Measurements from ENCODE around the gene RPL3. TPM values are rescaled to one million over a fixed set of nuclear protein-coding genes. Genes with fewer than 3 reads are reported as not detected.
"Not testable (repeated sequence)": the region's sequence is repeated elsewhere in the genome, so short reads cannot be mapped to it uniquely, and the experiment has no call there.

Gene RPL3
- total RNA-seq, 2 experiments from 2014 or later, result 3,952 to 3,974 TPM

- ChIA-PET POLR2A (no interaction called here), CTCF (no interaction called here)
- H3K27me3 ChIP-seq (ENCODE audit: control insufficient read depth in 1 of 2, insufficient read depth in 2 of 2, low read length in 2 of 2), result no peaks in the 10 kb centered on the region
- Mint-ChIP-seq H3K36me3 (ENCODE audit: low read depth) (no peaks in the 10 kb centered on the region), H3K4me3 (no peak overlapping the region), H3K27ac (no peak overlapping the region), H3K4me1 (ENCODE audit: low read depth) (peaks cover 7% of the 10 kb centered on the region), H3K9me3 (no peaks in the 10 kb centered on the region), H3K27me3 (no peaks in the 10 kb centered on the region)
- intact Hi-C loops (cut with DNase I, micrococcal nuclease), result no loop called here
- ATAC-seq (ENCODE audit: poor library complexity) (no peak), DNase-seq (no peak)
- TF ChIP-seq, protein P1, sequence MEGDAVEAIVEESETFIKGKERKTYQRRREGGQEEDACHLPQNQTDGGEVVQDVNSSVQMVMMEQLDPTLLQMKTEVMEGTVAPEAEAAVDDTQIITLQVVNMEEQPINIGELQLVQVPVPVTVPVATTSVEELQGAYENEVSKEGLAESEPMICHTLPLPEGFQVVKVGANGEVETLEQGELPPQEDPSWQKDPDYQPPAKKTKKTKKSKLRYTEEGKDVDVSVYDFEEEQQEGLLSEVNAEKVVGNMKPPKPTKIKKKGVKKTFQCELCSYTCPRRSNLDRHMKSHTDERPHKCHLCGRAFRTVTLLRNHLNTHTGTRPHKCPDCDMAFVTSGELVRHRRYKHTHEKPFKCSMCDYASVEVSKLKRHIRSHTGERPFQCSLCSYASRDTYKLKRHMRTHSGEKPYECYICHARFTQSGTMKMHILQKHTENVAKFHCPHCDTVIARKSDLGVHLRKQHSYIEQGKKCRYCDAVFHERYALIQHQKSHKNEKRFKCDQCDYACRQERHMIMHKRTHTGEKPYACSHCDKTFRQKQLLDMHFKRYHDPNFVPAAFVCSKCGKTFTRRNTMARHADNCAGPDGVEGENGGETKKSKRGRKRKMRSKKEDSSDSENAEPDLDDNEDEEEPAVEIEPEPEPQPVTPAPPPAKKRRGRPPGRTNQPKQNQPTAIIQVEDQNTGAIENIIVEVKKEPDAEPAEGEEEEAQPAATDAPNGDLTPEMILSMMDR (IDR thresholded peaks at IDR 0.05), result no peak
- no peaks in the 10 kb centered on the region for H3K4me1 ChIP-seq (ENCODE audit: insufficient read depth, low read length)
- no peaks in the 10 kb centered on the region for H3K36me3 ChIP-seq (ENCODE audit: insufficient read depth, low read length)
- H3K9me3 ChIP-seq (ENCODE audit: control insufficient read depth in 1 of 2, insufficient read depth in 1 of 2, low read length in 2 of 2), result no peaks in the 10 kb centered on the region
- no peak overlapping the region for H3K27ac ChIP-seq (ENCODE audit: low read depth in 1 of 2, low read length in 2 of 2)
- H3K4me3 ChIP-seq (ENCODE audit: low read length), result no peak overlapping the region
Observed at GRCh38 chr22:39336411-39336810, 17.0 kb upstream of the RPL3 start.

- no peak for ATAC-seq (ENCODE audit: poor library complexity)
- no peaks in the 10 kb centered on the region for H3K36me3 ChIP-seq (ENCODE audit: insufficient read depth, low read length)
- no peak for DNase-seq
- Mint-ChIP-seq H3K36me3 (ENCODE audit: low read depth) (no peaks in the 10 kb centered on the region), H3K27me3 (no peaks in the 10 kb centered on the region), H3K4me1 (ENCODE audit: low read depth) (peaks cover 14% of the 10 kb centered on the region), H3K27ac (no peak overlapping the region), H3K9me3 (no peaks in the 10 kb centered on the region), H3K4me3 (no peak overlapping the region)
- intact Hi-C loops (cut with DNase I, micrococcal nuclease), result no loop called here
- no peak overlapping the region for H3K27ac ChIP-seq (ENCODE audit: low read depth in 1 of 2, low read length in 2 of 2)
- CTCF ChIA-PET, result interaction anchor here (2.6 kb wide), 1 partner anchor 11 kb away, joined by 8 read pairs; no protein-coding TSS in a partner anchor
- POLR2A ChIA-PET, result interaction anchor here (0.6 to 2.4 kb wide), 6 partner anchors 13 to 627 kb away, joined by 3 to 25 read pairs (median 4); partner anchors contain the start of genes RPL3 and TAB1
- H3K4me3 ChIP-seq (ENCODE audit: low read length), result no peak overlapping the region
- no peaks in the 10 kb centered on the region for H3K9me3 ChIP-seq (ENCODE audit: control insufficient read depth in 1 of 2, insufficient read depth in 1 of 2, low read length in 2 of 2)
- no peaks in the 10 kb centered on the region for H3K4me1 ChIP-seq (ENCODE audit: insufficient read depth, low read length)
- TF ChIP-seq, protein P1 (IDR thresholded peaks at IDR 0.05), result no peak
- no peaks in the 10 kb centered on the region for H3K27me3 ChIP-seq (ENCODE audit: control insufficient read depth in 1 of 2, insufficient read depth in 2 of 2, low read length in 2 of 2)
Observed at GRCh38 chr22:39332441-39333064, 13.1 kb upstream of the RPL3 start.

DNA sequence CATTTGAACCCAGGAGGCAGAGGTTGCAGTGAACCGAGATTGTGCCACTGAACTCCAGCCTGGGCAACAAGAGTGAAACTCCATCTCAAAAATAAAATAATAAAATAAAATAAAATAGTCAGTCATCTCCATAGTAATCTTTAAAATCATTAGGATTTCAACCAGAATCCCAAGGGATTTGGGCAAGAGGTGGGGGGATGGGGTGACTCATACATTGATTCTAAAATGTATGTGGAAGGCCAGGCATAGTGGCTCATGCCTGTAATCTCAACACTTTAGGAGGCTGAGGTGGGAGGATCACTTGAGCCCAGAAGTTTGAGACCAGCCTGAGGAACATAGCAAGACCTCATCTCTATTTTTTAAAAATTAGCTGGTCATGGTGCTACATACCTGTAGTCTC is 11.1 kb upstream of the RPL3 start:
- H3K27ac Mint-ChIP-seq; H3K4me3 ChIP-seq (ENCODE audit: low read length); DNase-seq: not testable (repeated sequence)

More for the DNA sequence above, 11.1 kb upstream of the RPL3 start:
- POLR2A ChIA-PET, result interaction anchor here (2.4 kb wide), 1 partner anchor 11 kb away, joined by 25 read pairs; the partner anchor contains the start of gene RPL3
- H3K36me3 Mint-ChIP-seq (ENCODE audit: low read depth); H3K27me3 ChIP-seq (ENCODE audit: control insufficient read depth in 1 of 2, insufficient read depth in 2 of 2, low read length in 2 of 2); H3K9me3 ChIP-seq (ENCODE audit: control insufficient read depth in 1 of 2, insufficient read depth in 1 of 2, low read length in 2 of 2); H3K27me3 Mint-ChIP-seq; ATAC-seq (ENCODE audit: poor library complexity); H3K4me3 Mint-ChIP-seq; H3K36me3 ChIP-seq (ENCODE audit: insufficient read depth, low read length); H3K27ac ChIP-seq (ENCODE audit: low read depth in 1 of 2, low read length in 2 of 2); intact Hi-C loops (cut with DNase I, micrococcal nuclease); H3K9me3 Mint-ChIP-seq; H3K4me1 ChIP-seq (ENCODE audit: insufficient read depth, low read length): not testable (repeated sequence)
- CTCF ChIA-PET, result interaction anchor here (1.0 to 2.6 kb wide), 3 partner anchors 13 to 160 kb away, joined by 3 to 8 read pairs (median 3); no protein-coding TSS in a partner anchor
- peaks cover 14% of the 10 kb centered on the region for H3K4me1 Mint-ChIP-seq (ENCODE audit: low read depth)

Measured in CD4-positive, alpha-beta T cell (primary cell).